ENCODE results near the gene SUPT20HL2.
"Not testable (repeated sequence)": the region's sequence is repeated elsewhere in the genome, so short reads cannot be mapped to it uniquely, and the experiment has no call there.

SUPT20HL2 gene

GRCh38 chrX:24314019-24314635, at the start of gene SUPT20HL2:
TSS of gene SUPT20HL2 (minus strand) at chrX:24314069. CDS start at chrX:24313315, 754 bp downstream.
- DNase-seq (ENCODE audit: low read depth, low spot score) = no peak

- not testable (repeated sequence) for DNase-seq (ENCODE audit: low read depth, low spot score)
Measured at GRCh38 chrX:24362089-24362745, 48.3 kb upstream of the SUPT20HL2 start.

- DNase-seq (ENCODE audit: low read depth, low spot score) = no peak
Measured at GRCh38 chrX:24360272-24360671, 46.4 kb upstream of the SUPT20HL2 start, which contains the start of gene SUPT20HL1. TSS of gene SUPT20HL1 (plus strand) at chrX:24360639. CDS start at chrX:24362761, 2,122 bp downstream.

GRCh38 chrX:24357106-24357505, 43.2 kb upstream of the SUPT20HL2 start:
- DNase-seq (ENCODE audit: low read depth, low spot score) = no peak

- DNase-seq (ENCODE audit: low read depth, low spot score) = no peak
Measured at GRCh38 chrX:24355095-24355494, 41.2 kb upstream of the SUPT20HL2 start.

GRCh38 chrX:24350217-24350616, 36.3 kb upstream of the SUPT20HL2 start:
- no peak for DNase-seq (ENCODE audit: low read depth, low spot score)

- DNase-seq (ENCODE audit: low read depth, low spot score) = no peak
Measured at GRCh38 chrX:24347881-24348280, 34.0 kb upstream of the SUPT20HL2 start.

GRCh38 chrX:24343719-24344118, 29.9 kb upstream of the SUPT20HL2 start:
- DNase-seq (ENCODE audit: low read depth, low spot score) = no peak

- DNase-seq (ENCODE audit: low read depth, low spot score) = no peak
Measured at GRCh38 chrX:24341795-24342194, 27.9 kb upstream of the SUPT20HL2 start.

- DNase-seq (ENCODE audit: low read depth, low spot score) = no peak
Measured at GRCh38 chrX:24340501-24340900, 26.6 kb upstream of the SUPT20HL2 start.

- no peak for DNase-seq (ENCODE audit: low read depth, low spot score)
Measured at GRCh38 chrX:24339911-24340310, 26.0 kb upstream of the SUPT20HL2 start.

GRCh38 chrX:24335871-24336270, 22.0 kb upstream of the SUPT20HL2 start:
- DNase-seq (ENCODE audit: low read depth, low spot score) = no peak

- DNase-seq (ENCODE audit: low read depth, low spot score) = no peak
Measured at GRCh38 chrX:24334461-24334860, 20.6 kb upstream of the SUPT20HL2 start.

- no peak for DNase-seq (ENCODE audit: low read depth, low spot score)
Measured at GRCh38 chrX:24333371-24333770, 19.5 kb upstream of the SUPT20HL2 start.

GRCh38 chrX:24332878-24333277, 19.0 kb upstream of the SUPT20HL2 start:
- no peak for DNase-seq (ENCODE audit: low read depth, low spot score)

- DNase-seq (ENCODE audit: low read depth, low spot score) = no peak
Measured at GRCh38 chrX:24325231-24325630, 11.4 kb upstream of the SUPT20HL2 start.

GRCh38 chrX:24321741-24322395, 8.0 kb upstream of the SUPT20HL2 start:
- DNase-seq (ENCODE audit: low read depth, low spot score) = no peak

- DNase-seq (ENCODE audit: low read depth, low spot score) = no peak
Measured at GRCh38 chrX:24317567-24317966, 3.7 kb upstream of the SUPT20HL2 start.

GRCh38 chrX:24316111-24316510, 2.2 kb upstream of the SUPT20HL2 start:
- no peak for DNase-seq (ENCODE audit: low read depth, low spot score)

- DNase-seq (ENCODE audit: low read depth, low spot score) = not testable (repeated sequence)
Measured at GRCh38 chrX:24312249-24312607, 1.6 kb downstream of the SUPT20HL2 start.

- DNase-seq (ENCODE audit: low read depth, low spot score) = not testable (repeated sequence)
Measured at GRCh38 chrX:24311507-24312248, 2.2 kb downstream of the SUPT20HL2 start.

- DNase-seq (ENCODE audit: low read depth, low spot score) = not testable (repeated sequence)
Measured at GRCh38 chrX:24310916-24311315, 3.0 kb downstream of the SUPT20HL2 start.
